ENCODE data around the gene MTMR3. TPM values are rescaled to one million over a fixed set of nuclear protein-coding genes. Genes with fewer than 3 reads are reported as not detected.
"Not testable (repeated sequence)": the region's sequence is repeated elsewhere in the genome, so short reads cannot be mapped to it uniquely, and the experiment has no call there.

The MTMR3 gene
- 10 to 100 TPM; 22.7 to 25.3 TPM for total RNA-seq

GRCh38 chr22:29883045-29883774 is at the start of gene MTMR3:
Gene MTMR3 (plus strand): TSS chr22:29883174. CDS start chr22:29971060, 87,886 bp downstream.
- POLR2A ChIA-PET = interaction anchor here (0.6 to 1.7 kb wide), 6 partner anchors 9 to 271 kb away, joined by 3 to 9 read pairs (median 4); partner anchors contain the start of gene ASCC2
- intact Hi-C loops (cut with micrococcal nuclease) = loop anchor here (1.0 to 2.0 kb wide), 3 partner anchors 45 to 280 kb away; partner anchors contain the start of genes ASCC2, NF2, UQCR10 and ZMAT5
- Mint-ChIP-seq H3K4me1 (ENCODE audit: low read depth) (peaks cover 12% of the 10 kb centered on the region), H3K4me3 (peak within 1 kb of the TSS; percentile 86), H3K27me3 (no peaks in the 10 kb centered on the region), H3K36me3 (no peaks in the 10 kb centered on the region), H3K9me3 (no peaks in the 10 kb centered on the region), H3K27ac (peak within 1 kb of the TSS; percentile 73)
- DNase-seq = peak; percentile 96
- CTCF ChIA-PET = interaction anchor here (0.6 to 1.6 kb wide), 6 partner anchors 11 to 257 kb away, joined by 3 to 8 read pairs (median 4); no protein-coding TSS in a partner anchor

- ChIA-PET CTCF (interaction anchor here (1.3 to 1.8 kb wide), 2 partner anchors 132 to 255 kb away, joined by 3 to 5 read pairs; no protein-coding TSS in a partner anchor), POLR2A (interaction anchor here (1.0 kb wide), 1 partner anchor 27 kb away, joined by 3 read pairs; no protein-coding TSS in a partner anchor)
- Mint-ChIP-seq H3K4me1 (ENCODE audit: low read depth) (peaks cover 31% of the 10 kb centered on the region), H3K27ac (no peak overlapping the region), H3K36me3 (peaks cover 31% of the 10 kb centered on the region), H3K9me3 (no peaks in the 10 kb centered on the region), H3K4me3 (no peak overlapping the region), H3K27me3 (no peaks in the 10 kb centered on the region)
- no peak for DNase-seq
- intact Hi-C loops (cut with micrococcal nuclease) = loop anchor here (10.0 kb wide), 1 partner anchor 229 kb away; the partner anchor contains the start of gene NF2
These were observed 49.5 kb upstream of the MTMR3 start for GRCh38 chr22:29833392-29833965.

DNA sequence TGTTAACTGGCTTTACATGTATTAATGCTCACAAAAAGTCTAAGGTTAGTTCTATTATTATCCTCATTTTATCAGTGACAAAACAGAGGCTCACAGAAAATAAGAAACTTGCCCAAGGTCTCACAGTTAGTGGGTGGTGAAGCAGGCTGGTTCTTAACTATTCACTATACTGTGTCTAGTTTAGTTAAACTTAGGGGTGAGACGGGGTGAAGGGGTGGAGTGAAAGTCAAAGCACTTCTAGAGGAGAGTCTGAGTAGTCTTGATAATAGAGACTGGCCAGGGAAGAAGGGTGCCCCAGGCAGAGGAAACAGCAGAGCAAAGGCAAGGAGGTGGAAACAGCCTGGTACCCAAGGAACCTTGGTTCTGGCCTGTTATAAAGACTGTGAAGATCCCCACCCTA is 48.9 kb upstream of the MTMR3 start:
- no peaks in the 10 kb centered on the region for H3K27me3 Mint-ChIP-seq
- intact Hi-C loops (cut with micrococcal nuclease) = loop anchor here (10.0 kb wide), 1 partner anchor 229 kb away; the partner anchor contains the start of gene NF2
- peaks cover 31% of the 10 kb centered on the region for H3K36me3 Mint-ChIP-seq
- H3K27ac Mint-ChIP-seq = no peak overlapping the region
- H3K4me3 Mint-ChIP-seq = no peak overlapping the region
- no peak for DNase-seq
- no peaks in the 10 kb centered on the region for H3K9me3 Mint-ChIP-seq
- peaks cover 35% of the 10 kb centered on the region for H3K4me1 Mint-ChIP-seq (ENCODE audit: low read depth)
- ChIA-PET CTCF (interaction anchor here (1.3 kb wide), 1 partner anchor 132 kb away, joined by 3 read pairs; no protein-coding TSS in a partner anchor), POLR2A (no interaction called here)

DNA sequence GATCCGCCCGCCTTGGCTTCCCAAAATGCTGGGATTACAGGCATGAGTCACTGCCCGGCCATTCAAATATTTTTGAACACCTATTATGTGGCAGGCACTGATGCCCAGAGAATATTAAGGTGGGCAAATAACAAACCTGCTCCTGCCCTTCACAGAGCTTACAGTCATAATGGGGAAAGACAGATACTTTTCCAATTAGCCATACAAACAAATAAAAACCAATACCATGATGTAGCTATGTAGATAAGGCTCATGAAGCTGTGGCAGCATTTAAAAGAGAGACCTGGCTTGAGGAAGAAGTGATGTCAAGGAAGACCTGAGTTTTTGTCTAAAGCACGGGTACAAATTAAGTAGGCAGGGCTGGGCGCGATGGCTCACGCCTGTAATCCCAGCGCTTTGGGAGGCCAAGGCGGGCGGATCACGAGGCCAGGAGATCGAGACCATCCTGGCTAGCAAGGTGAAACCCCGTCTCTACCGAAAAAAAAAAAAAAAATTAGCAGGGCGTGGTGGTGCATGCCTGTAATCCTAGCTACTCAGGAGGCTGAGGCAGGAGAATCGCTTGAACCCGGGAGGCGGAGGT is 46.1 kb upstream of the MTMR3 start:
- Mint-ChIP-seq H3K4me1 (ENCODE audit: low read depth) (peaks cover 36% of the 10 kb centered on the region), H3K36me3 (peaks cover 23% of the 10 kb centered on the region), H3K27ac (peak overlapping the region; percentile 14), H3K4me3 (peak overlapping the region; percentile 91)
- intact Hi-C loops (cut with micrococcal nuclease) = loop anchor here (10.0 kb wide), 1 partner anchor 232 kb away; the partner anchor contains the start of gene NF2
- ChIA-PET CTCF (interaction anchor here (0.9 to 2.2 kb wide), 3 partner anchors 169 to 252 kb away, joined by 3 to 15 read pairs (median 5); no protein-coding TSS in a partner anchor), POLR2A (interaction anchor here (1.7 to 1.8 kb wide), 2 partner anchors 16 to 46 kb away, joined by 6 to 9 read pairs; partner anchors contain the start of gene MTMR3)
- H3K9me3 Mint-ChIP-seq, H3K27me3 Mint-ChIP-seq, DNase-seq: not testable (repeated sequence)

- Mint-ChIP-seq H3K4me3 (peak within 1 kb of the TSS; percentile 91), H3K27me3 (no peaks in the 10 kb centered on the region), H3K9me3 (no peaks in the 10 kb centered on the region), H3K4me1 (ENCODE audit: low read depth) (peaks cover 38% of the 10 kb centered on the region), H3K27ac (peak within 1 kb of the TSS; percentile 95), H3K36me3 (peaks cover 15% of the 10 kb centered on the region)
- CTCF ChIA-PET = interaction anchor here (0.9 to 2.2 kb wide), 3 partner anchors 167 to 251 kb away, joined by 3 to 15 read pairs (median 5); no protein-coding TSS in a partner anchor
- DNase-seq = peak; percentile 100
- POLR2A ChIA-PET = interaction anchor here (0.8 to 1.8 kb wide), 4 partner anchors 17 to 82 kb away, joined by 3 to 9 read pairs (median 5); partner anchors contain the start of gene MTMR3
- intact Hi-C loops (cut with micrococcal nuclease) = loop anchor here (1.0 to 10.0 kb wide), 4 partner anchors 45 to 233 kb away; partner anchors contain the start of genes MTMR3, NF2, UQCR10 and ZMAT5
These were observed 45.0 kb upstream of the MTMR3 start, which contains the start of gene ASCC2 for GRCh38 chr22:29837741-29838598. Gene ASCC2 (minus strand): TSS chr22:29838274. CDS start chr22:29832325, 5,949 bp downstream.

DNA sequence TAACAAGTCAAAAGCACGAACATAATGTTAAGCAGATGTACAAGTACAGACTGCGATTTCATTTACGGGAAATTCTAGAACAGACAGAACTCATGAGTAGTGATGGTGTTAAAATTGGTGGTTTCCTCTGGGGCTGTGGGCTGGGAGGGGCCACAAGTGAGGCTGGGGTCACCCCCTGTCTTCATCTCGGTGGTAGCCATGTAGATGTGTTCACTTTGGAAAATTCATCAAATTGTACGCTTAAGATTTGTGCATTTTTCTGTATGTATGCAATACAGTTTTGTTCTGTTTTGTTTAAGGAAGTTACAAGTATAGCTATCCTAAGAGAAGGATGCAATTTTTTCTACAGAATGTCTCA is 44.4 kb upstream of the MTMR3 start:
- no peaks in the 10 kb centered on the region for H3K27me3 Mint-ChIP-seq
- H3K27ac Mint-ChIP-seq = peak overlapping the region; percentile 95
- CTCF ChIA-PET = interaction anchor here (2.2 kb wide), 1 partner anchor 167 kb away, joined by 15 read pairs; no protein-coding TSS in a partner anchor
- intact Hi-C loops (cut with micrococcal nuclease) = loop anchor here (1.0 to 10.0 kb wide), 4 partner anchors 45 to 234 kb away; partner anchors contain the start of genes MTMR3, NF2, UQCR10 and ZMAT5
- peak overlapping the region; percentile 91 for H3K4me3 Mint-ChIP-seq
- no peak for DNase-seq
- peaks cover 38% of the 10 kb centered on the region for H3K4me1 Mint-ChIP-seq (ENCODE audit: low read depth)
- peaks cover 9% of the 10 kb centered on the region for H3K36me3 Mint-ChIP-seq
- POLR2A ChIA-PET = interaction anchor here (1.7 to 1.8 kb wide), 2 partner anchors 17 to 45 kb away, joined by 6 to 9 read pairs; partner anchors contain the start of gene MTMR3
- H3K9me3 Mint-ChIP-seq = no peaks in the 10 kb centered on the region

GRCh38 chr22:29839039-29839438 is 43.9 kb upstream of the MTMR3 start:
- Mint-ChIP-seq H3K27me3 (no peaks in the 10 kb centered on the region), H3K27ac (peak overlapping the region; percentile 95), H3K36me3 (peaks cover 7% of the 10 kb centered on the region), H3K4me1 (ENCODE audit: low read depth) (peaks cover 37% of the 10 kb centered on the region), H3K4me3 (no peak overlapping the region), H3K9me3 (no peaks in the 10 kb centered on the region)
- ChIA-PET POLR2A (no interaction called here), CTCF (interaction anchor here (2.2 kb wide), 1 partner anchor 166 kb away, joined by 15 read pairs; no protein-coding TSS in a partner anchor)
- no peak for DNase-seq
- intact Hi-C loops (cut with micrococcal nuclease) = loop anchor here (2.0 to 10.0 kb wide), 2 partner anchors 166 to 234 kb away; partner anchors contain the start of gene NF2

- ChIA-PET POLR2A (no interaction called here), CTCF (no interaction called here)
- Mint-ChIP-seq H3K4me3 (no peak overlapping the region), H3K9me3 (no peaks in the 10 kb centered on the region), H3K27ac (no peak overlapping the region), H3K4me1 (ENCODE audit: low read depth) (peaks cover 32% of the 10 kb centered on the region), H3K36me3 (peaks cover 4% of the 10 kb centered on the region), H3K27me3 (no peaks in the 10 kb centered on the region)
- intact Hi-C loops (cut with micrococcal nuclease) = no loop called here
- no peak for DNase-seq
These were observed 42.5 kb upstream of the MTMR3 start for GRCh38 chr22:29840498-29840897.

GRCh38 chr22:29842172-29842571 is 40.8 kb upstream of the MTMR3 start:
- peaks cover 16% of the 10 kb centered on the region for H3K4me1 Mint-ChIP-seq (ENCODE audit: low read depth)
- no peak for DNase-seq
- H3K27ac Mint-ChIP-seq = no peak overlapping the region
- peaks cover 2% of the 10 kb centered on the region for H3K36me3 Mint-ChIP-seq
- intact Hi-C loops (cut with micrococcal nuclease) = no loop called here
- H3K27me3 Mint-ChIP-seq = no peaks in the 10 kb centered on the region
- H3K4me3 Mint-ChIP-seq = no peak overlapping the region
- ChIA-PET CTCF (interaction anchor here (2.1 kb wide), 1 partner anchor 163 kb away, joined by 7 read pairs; no protein-coding TSS in a partner anchor), POLR2A (no interaction called here)
- H3K9me3 Mint-ChIP-seq = peaks cover 2% of the 10 kb centered on the region

DNA sequence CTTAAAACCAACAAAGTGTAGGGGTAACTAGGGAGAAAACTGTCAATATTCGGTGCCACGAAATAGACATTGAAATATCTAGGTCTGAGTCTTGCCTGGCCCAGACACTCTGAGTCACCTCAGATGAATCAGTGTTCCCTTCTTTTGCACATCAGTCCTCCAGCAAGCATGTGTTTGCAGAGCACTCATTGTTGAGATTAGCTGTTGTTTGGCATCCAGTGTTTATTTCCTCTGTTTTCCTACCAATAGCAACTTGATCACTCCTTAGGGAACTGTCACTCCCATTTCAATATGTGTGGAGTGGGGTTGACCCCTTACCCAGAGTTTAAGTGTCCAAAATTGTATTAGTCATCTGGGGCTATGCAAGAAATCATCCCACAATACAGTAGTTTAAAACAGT is 40.2 kb upstream of the MTMR3 start:
- ChIA-PET CTCF (interaction anchor here (2.1 kb wide), 1 partner anchor 163 kb away, joined by 7 read pairs; no protein-coding TSS in a partner anchor), POLR2A (no interaction called here)
- Mint-ChIP-seq H3K9me3 (peaks cover 2% of the 10 kb centered on the region), H3K27me3 (no peaks in the 10 kb centered on the region), H3K4me1 (ENCODE audit: low read depth) (peaks cover 11% of the 10 kb centered on the region), H3K27ac (no peak overlapping the region), H3K36me3 (peaks cover under 1% of the 10 kb centered on the region), H3K4me3 (no peak overlapping the region)
- DNase-seq = no peak
- intact Hi-C loops (cut with micrococcal nuclease) = no loop called here

All from activated CD4-positive, alpha-beta memory T cell treated with anti-CD3 and anti-CD28 coated beads for 36 hours (primary cell).